CD14-positive monocyte (primary cell): ENCODE results near the gene LLGL2. TPM values are rescaled to one million over a fixed set of nuclear protein-coding genes. Genes with fewer than 3 reads are reported as not detected.

Source experiments
- DNase-seq, 3 donors: peaks; one replicate each; pipeline ENCODE4 v3.0.0-alpha.2; 2011 to 2022
- H2AFZ ChIP-seq: 2 replicates; pipeline ENCODE4 v1.6.0; 2012; ENCODE audit warnings: mild to moderate bottlenecking, low read depth, low read length, inconsistent platforms; ENCODE audit not compliant: insufficient read depth, poor library complexity, severe bottlenecking
- H3K27ac ChIP-seq, 2 donors: 1 replicate in 1 of 2; 2 replicates in 1 of 2; pipeline ENCODE4 v1.5.1; 2012 to 2013; ENCODE audit warnings: low read length in 2 of 2, control low read depth in 1 of 2, inconsistent platforms in 1 of 2, low read depth in 1 of 2, mild to moderate bottlenecking in 1 of 2
- H3K27me3 ChIP-seq, 2 donors: one replicate each; pipeline versions ENCODE4 v1.6.0 to v1.6.1; 2011 to 2013; ENCODE audit warnings: low read length in 2 of 2; ENCODE audit not compliant: control insufficient read depth in 2 of 2, insufficient read depth in 2 of 2
- H3K36me3 ChIP-seq, 2 donors: replicated peaks in 1 of 2; 1 replicate in 1 of 2; 2 replicates in 1 of 2; pipeline versions ENCODE4 v1.5.1 to v1.6.1; 2012 to 2013; ENCODE audit warnings: low read length in 2 of 2, control low read depth in 1 of 2, inconsistent platforms in 1 of 2, mild to moderate bottlenecking in 1 of 2; ENCODE audit not compliant: insufficient read depth in 2 of 2, control insufficient read depth in 1 of 2
- H3K4me1 ChIP-seq, 2 donors: 1 replicate in 1 of 2; 2 replicates in 1 of 2; pipeline versions ENCODE4 v1.5.1 to v1.6.1; 2012 to 2013; ENCODE audit warnings: low read length in 2 of 2, control low read depth in 1 of 2, inconsistent platforms in 1 of 2, mild to moderate bottlenecking in 1 of 2, moderate library complexity in 1 of 2; ENCODE audit not compliant: insufficient read depth in 2 of 2, control insufficient read depth in 1 of 2
- H3K4me2 ChIP-seq: replicated peaks from 2 replicates; pipeline ENCODE3; 2012; ENCODE audit warnings: low read length, moderate library complexity, mild to moderate bottlenecking; ENCODE audit not compliant: poor library complexity, severe bottlenecking; ENCODE audit errors: extremely low read depth
- H3K4me3 ChIP-seq, 3 experiments: fragments of 200-600 bp in 1 of 3; sonication (generic) in 1 of 3; replicated peaks in 1 of 3; 1 replicate in 2 of 3; 2 replicates in 1 of 3; pipeline ENCODE4 v1.5.1; 2011 to 2013; ENCODE audit warnings: low read length in 3 of 3, mild to moderate bottlenecking in 3 of 3, control low read depth in 2 of 3, low read depth in 2 of 3, inconsistent platforms in 1 of 3, moderate library complexity in 1 of 3
- H3K79me2 ChIP-seq: 2 replicates; pipeline ENCODE4 v1.6.0; 2012; ENCODE audit warnings: mild to moderate bottlenecking, control low read depth, inconsistent platforms, low read length, moderate library complexity; ENCODE audit not compliant: insufficient read depth
- H3K9ac ChIP-seq: 2 replicates; pipeline ENCODE4 v1.6.0; 2017; ENCODE audit warnings: low read length, mild to moderate bottlenecking; ENCODE audit not compliant: insufficient read depth, poor library complexity, severe bottlenecking
- H3K9me3 ChIP-seq, 2 donors: replicated peaks in 1 of 2; 1 replicate in 1 of 2; 2 replicates in 1 of 2; pipeline versions ENCODE4 v1.5.1 to v1.6.1; 2012 to 2013; ENCODE audit warnings: low read length in 2 of 2, control low read depth in 1 of 2; ENCODE audit not compliant: control insufficient read depth in 1 of 2, insufficient read depth in 1 of 2
- H4K20me1 ChIP-seq: 2 replicates; pipeline ENCODE4 v1.6.0; 2012; ENCODE audit warnings: mild to moderate bottlenecking, low read length, control low read depth, moderate library complexity; ENCODE audit not compliant: insufficient read depth
- H3K27ac Mint-ChIP-seq, 7 donors: one replicate each; pipeline ENCODE4 v1.8.0; 2020; ENCODE audit warnings: mild to moderate bottlenecking in 7 of 7, mixed read lengths in 7 of 7, moderate library complexity in 6 of 7, inconsistent platforms in 2 of 7
- H3K27me3 Mint-ChIP-seq, 3 donors: one replicate each; pipeline ENCODE4 v1.8.0; 2021 to 2022; ENCODE audit warnings: low read depth in 3 of 3, mild to moderate bottlenecking in 3 of 3, mixed read lengths in 3 of 3, moderate library complexity in 3 of 3, inconsistent platforms in 1 of 3
- H3K36me3 Mint-ChIP-seq, 2 donors: one replicate each; pipeline ENCODE4 v1.8.0; 2020; ENCODE audit warnings: mixed read lengths in 2 of 2, inconsistent platforms in 1 of 2, mild to moderate bottlenecking in 1 of 2
- H3K4me1 Mint-ChIP-seq: one replicate; pipeline ENCODE4 v1.8.0; 2020; ENCODE audit warnings: mild to moderate bottlenecking, mixed read lengths
- H3K4me3 Mint-ChIP-seq, 2 donors: one replicate each; pipeline ENCODE4 v1.8.0; 2020; ENCODE audit warnings: mild to moderate bottlenecking in 2 of 2, mixed read lengths in 2 of 2, moderate library complexity in 1 of 2
- H3K9me3 Mint-ChIP-seq, 7 donors: one replicate each; pipeline ENCODE4 v1.8.0; 2020 to 2022; ENCODE audit warnings: mixed read lengths in 7 of 7, mild to moderate bottlenecking in 6 of 7, moderate library complexity in 6 of 7, inconsistent platforms in 2 of 7
- WGBS: methylation state at CpG from one replicate; pipeline ENCODE4 v1.1.5; 2013; ENCODE audit warnings: missing lambda C conversion rate; ENCODE audit not compliant: insufficient coverage; 5-methylcytosine and 5-hydroxymethylcytosine counted together
- intact Hi-C, 2 donors: fragments of 100-400 bp; cut with micrococcal nuclease; formaldehyde crosslinking; loops; one replicate each; pipeline versions ENCODE4 v1.15.0 to v1.15.1; 2023
- polyA plus RNA-seq, 3 donors: library from polyadenylated mRNA; depleted of rRNA in 1 of 3; unstranded in 2 of 3; stranded (reverse) in 1 of 3; fragments of 300-500 nt in 2 of 3; fragments of >200 nt in 1 of 3; fragmentation: Illumina TruSeq in 2 of 3; gene quantifications; 1 replicate in 2 of 3; 2 replicates in 1 of 3; pipeline ENCODE4 v1.2.3, GENCODE V29; 2012 to 2021
- TF ChIP-seq, protein P1 (sequence below): fragments of 200-600 bp; IDR thresholded peaks from one replicate; pipeline ENCODE4 v1.8.0; 2022; ENCODE audit warnings: antibody characterized with exemption, mild to moderate bottlenecking

The LLGL2 gene
- polyA plus RNA-seq, 3 donors, result 4.8 to 7.5 (median 5.5) TPM

DNA sequence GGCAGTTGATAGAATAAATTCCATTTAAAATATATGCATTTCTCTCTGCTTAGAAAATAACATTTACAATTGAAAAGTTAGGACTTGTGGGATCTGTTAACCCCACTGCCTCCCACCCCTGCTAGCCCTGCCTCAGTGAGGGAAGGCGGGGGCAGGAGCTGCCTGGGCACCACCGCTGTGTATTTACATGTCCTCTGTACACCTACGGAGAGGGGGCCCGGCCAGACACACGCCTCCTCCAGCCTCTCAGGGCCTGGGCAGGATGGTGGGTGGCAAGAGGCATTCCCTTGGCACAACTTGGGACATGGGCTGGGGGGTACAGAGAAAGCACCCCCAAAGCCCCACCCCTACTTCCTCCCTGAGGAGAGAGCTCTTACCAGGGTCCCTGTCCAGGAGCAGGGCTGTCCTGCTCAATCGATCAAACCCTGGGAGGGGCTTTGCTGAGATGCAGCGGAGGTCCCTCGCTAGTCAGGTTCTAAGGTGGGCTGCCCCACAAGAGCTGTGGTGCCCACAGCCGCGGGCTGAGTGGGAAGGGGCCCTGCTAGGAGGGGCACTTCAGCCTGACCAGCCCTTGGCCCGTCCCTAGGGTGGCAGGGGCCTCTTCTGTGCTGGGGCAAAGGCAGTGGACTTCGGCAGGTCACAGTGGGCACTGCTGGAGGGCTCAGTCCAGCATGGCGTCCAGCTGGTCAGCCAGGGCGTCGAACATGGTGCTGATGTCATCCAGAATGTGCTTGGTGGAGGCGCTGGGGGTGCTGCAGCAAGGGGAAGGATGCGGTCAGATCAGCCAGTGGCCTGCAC is 24.9 kb upstream of the LLGL2 start:
- H3K9me3 Mint-ChIP-seq, result peaks cover 0 to 2% (median 0%) of the 10 kb centered on the region in 7 donors
- WGBS, result 69% methylated on average over 11 of the region's 17 CpGs
- DNase-seq, result no peak

DNA sequence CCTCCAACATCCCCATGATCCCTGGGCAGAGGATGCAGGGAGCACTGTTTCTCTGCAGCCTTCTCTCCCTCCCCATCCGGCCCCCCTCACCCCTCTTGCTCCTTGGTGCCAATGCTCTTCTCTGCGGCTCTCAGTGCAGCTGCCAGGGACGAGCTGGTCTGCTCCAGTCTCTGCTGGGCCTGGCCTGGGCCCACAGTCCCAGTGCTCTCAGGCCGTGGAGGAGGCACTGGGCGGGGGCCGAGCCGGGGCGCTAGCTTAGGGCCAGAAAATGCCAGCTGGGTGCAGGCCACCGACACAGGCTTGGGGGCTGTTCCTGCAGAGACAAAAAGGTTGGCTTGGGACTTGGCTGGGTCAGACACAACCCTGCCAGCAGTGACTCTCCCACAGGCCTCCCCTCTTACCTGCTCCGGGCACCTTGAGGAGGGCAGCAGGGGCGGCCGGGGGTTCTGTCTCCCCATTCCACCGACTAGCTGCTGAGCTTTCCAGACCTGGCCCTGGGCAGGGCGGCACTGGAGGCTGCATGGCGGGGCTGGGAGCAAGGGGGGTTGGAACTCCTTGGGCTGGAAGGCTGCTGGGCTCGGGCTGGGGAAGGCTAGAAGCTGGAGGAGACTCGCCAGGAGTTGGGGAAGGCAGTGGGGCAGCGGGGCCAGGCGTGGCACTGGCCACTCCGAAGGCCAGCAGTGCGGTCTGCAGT is 24.0 kb upstream of the LLGL2 start:
- H3K9me3 Mint-ChIP-seq, result peaks cover 0 to 2% (median 0%) of the 10 kb centered on the region in 7 donors
- H4K20me1 ChIP-seq, result no peaks in the 10 kb centered on the region
- no peak overlapping the region for H3K4me2 ChIP-seq
- H3K4me3 ChIP-seq, result no peak overlapping the region
- TF ChIP-seq, protein P1, sequence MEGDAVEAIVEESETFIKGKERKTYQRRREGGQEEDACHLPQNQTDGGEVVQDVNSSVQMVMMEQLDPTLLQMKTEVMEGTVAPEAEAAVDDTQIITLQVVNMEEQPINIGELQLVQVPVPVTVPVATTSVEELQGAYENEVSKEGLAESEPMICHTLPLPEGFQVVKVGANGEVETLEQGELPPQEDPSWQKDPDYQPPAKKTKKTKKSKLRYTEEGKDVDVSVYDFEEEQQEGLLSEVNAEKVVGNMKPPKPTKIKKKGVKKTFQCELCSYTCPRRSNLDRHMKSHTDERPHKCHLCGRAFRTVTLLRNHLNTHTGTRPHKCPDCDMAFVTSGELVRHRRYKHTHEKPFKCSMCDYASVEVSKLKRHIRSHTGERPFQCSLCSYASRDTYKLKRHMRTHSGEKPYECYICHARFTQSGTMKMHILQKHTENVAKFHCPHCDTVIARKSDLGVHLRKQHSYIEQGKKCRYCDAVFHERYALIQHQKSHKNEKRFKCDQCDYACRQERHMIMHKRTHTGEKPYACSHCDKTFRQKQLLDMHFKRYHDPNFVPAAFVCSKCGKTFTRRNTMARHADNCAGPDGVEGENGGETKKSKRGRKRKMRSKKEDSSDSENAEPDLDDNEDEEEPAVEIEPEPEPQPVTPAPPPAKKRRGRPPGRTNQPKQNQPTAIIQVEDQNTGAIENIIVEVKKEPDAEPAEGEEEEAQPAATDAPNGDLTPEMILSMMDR, result no peak
- H3K27ac Mint-ChIP-seq, result no peak overlapping the region
- WGBS, result 89% methylated on average over 20 of the region's 21 CpGs
- no peak overlapping the region for H2AFZ ChIP-seq
- peaks cover 0 to 3% (median 2%) of the 10 kb centered on the region in 3 donors for H3K27me3 Mint-ChIP-seq
- H3K9ac ChIP-seq, result no peak overlapping the region
- no peaks in the 10 kb centered on the region for H3K4me1 ChIP-seq
- peaks cover 23 to 41% of the 10 kb centered on the region in 2 donors for H3K36me3 ChIP-seq
- H3K4me3 Mint-ChIP-seq, result no peak overlapping the region
- H3K27ac ChIP-seq, result no peak overlapping the region
- H3K4me1 Mint-ChIP-seq, result peaks cover 26% of the 10 kb centered on the region
- H3K9me3 ChIP-seq, result no peaks in the 10 kb centered on the region
- no peaks in the 10 kb centered on the region for H3K79me2 ChIP-seq
- H3K36me3 Mint-ChIP-seq, result peaks cover 37 to 38% of the 10 kb centered on the region in 2 donors
- intact Hi-C loops, result loop anchor here in 1 of 2 donors (10.0 kb wide), 1 partner anchor 77 kb away; no protein-coding TSS in a partner anchor
- DNase-seq, result no peak
- H3K27me3 ChIP-seq, result no peaks in the 10 kb centered on the region

More for the DNA sequence above, 24.9 kb upstream of the LLGL2 start:
- Histone ChIP-seq H2AFZ (no peak overlapping the region), H3K79me2 (no peaks in the 10 kb centered on the region), H4K20me1 (no peaks in the 10 kb centered on the region), H3K27ac (no peak overlapping the region), H3K4me3 (no peak overlapping the region), H3K9me3 (no peaks in the 10 kb centered on the region), H3K27me3 (no peaks in the 10 kb centered on the region), H3K4me1 (no peaks in the 10 kb centered on the region), H3K9ac (no peak overlapping the region), H3K4me2 (no peak overlapping the region), H3K36me3 (peaks cover 32 to 50% of the 10 kb centered on the region in 2 donors)
- peaks cover 0 to 3% (median under 1%) of the 10 kb centered on the region in 3 donors for H3K27me3 Mint-ChIP-seq
- H3K4me1 Mint-ChIP-seq, result peaks cover 26% of the 10 kb centered on the region
- peaks cover 46 to 47% of the 10 kb centered on the region in 2 donors for H3K36me3 Mint-ChIP-seq
- H3K27ac Mint-ChIP-seq, result peak overlapping the region in 1 of 7 donors; percentile 63
- intact Hi-C loops, result loop anchor here in 1 of 2 donors (10.0 kb wide), 1 partner anchor 76 kb away; no protein-coding TSS in a partner anchor
- H3K4me3 Mint-ChIP-seq, result no peak overlapping the region
- TF ChIP-seq, protein P1, result no peak
